Smooth muscle cell (in vitro differentiated cells): ENCODE data around the gene SLC22A2. TPM values are rescaled to one million over a fixed set of nuclear protein-coding genes. Genes with fewer than 3 reads are reported as not detected.

Source experiments
- DNase-seq: peaks from one replicate; lab custom pipeline; 2025; ENCODE audit not compliant: unreplicated experiment; lab: John Stamatoyannopoulos, UW
- H2AFZ ChIP-seq: fragments of 200-600 bp; sonication (generic); 2 replicates; pipeline ENCODE4 v1.6.0; 2016; ENCODE audit warnings: antibody characterized with exemption, low read depth, mild to moderate bottlenecking
- H3F3A ChIP-seq: fragments of 200-600 bp; sonication (generic); 2 replicates; pipeline ENCODE4 v1.6.0; 2017; ENCODE audit warnings: antibody characterized with exemption, low read depth
- H3K27ac ChIP-seq: fragments of 200-600 bp; sonication (generic); 2 replicates; pipeline ENCODE4 v1.5.1; 2016; ENCODE audit warnings: low read depth, mild to moderate bottlenecking
- H3K27me3 ChIP-seq: fragments of 200-600 bp; sonication (generic); 2 replicates; pipeline ENCODE4 v1.6.1; 2016; ENCODE audit warnings: low read depth, mild to moderate bottlenecking
- H3K36me3 ChIP-seq: fragments of 200-600 bp; sonication (generic); 2 replicates; pipeline ENCODE4 v1.5.1; 2016; ENCODE audit warnings: low read depth
- H3K4me1 ChIP-seq: fragments of 200-600 bp; sonication (generic); 2 replicates; pipeline ENCODE4 v1.5.1; 2016; ENCODE audit warnings: low read depth
- H3K4me2 ChIP-seq: fragments of 200-600 bp; sonication (generic); 2 replicates; pipeline ENCODE4 v1.6.0; 2016; ENCODE audit warnings: mild to moderate bottlenecking
- H3K4me3 ChIP-seq: fragments of 200-600 bp; sonication (generic); 2 replicates; pipeline ENCODE4 v1.5.1; 2016; ENCODE audit warnings: mild to moderate bottlenecking
- H3K79me2 ChIP-seq: fragments of 200-600 bp; sonication (generic); 2 replicates; pipeline ENCODE4 v1.6.0; 2016; ENCODE audit warnings: low read depth, mild to moderate bottlenecking
- H3K9ac ChIP-seq: fragments of 200-600 bp; sonication (generic); 2 replicates; pipeline ENCODE4 v1.6.0; 2016; ENCODE audit warnings: low read depth
- H3K9me3 ChIP-seq: fragments of 200-600 bp; sonication (generic); replicated peaks from 2 replicates; pipeline ENCODE4 v1.5.1; 2016; ENCODE audit warnings: low read depth
- H4K20me1 ChIP-seq: fragments of 200-600 bp; sonication (generic); 2 replicates; pipeline ENCODE4 v1.6.0; 2016; ENCODE audit warnings: low read depth
- CTCF ChIP-seq: fragments of 200-600 bp; sonication (generic); IDR thresholded peaks from 2 replicates; pipeline ENCODE4 v1.5.1; 2017; ENCODE audit warnings: borderline replicate concordance, mild to moderate bottlenecking, antibody characterized with exemption; ENCODE audit not compliant: insufficient read depth, poor library complexity, severe bottlenecking
- WGBS: methylation state at CpG from one replicate; pipeline ENCODE4 v1.1.7; 2016; ENCODE audit warnings: low lambda C conversion rate; 5-methylcytosine and 5-hydroxymethylcytosine counted together
- polyA plus RNA-seq: library from polyadenylated mRNA; unstranded; fragments of >200 nt; fragmentation: Nextera tagmentation; extraction: Ambion mirVana; gene quantifications from 2 replicates; pipeline ENCODE4 v1.2.1, GENCODE V29; 2016
- total RNA-seq: library from RNA; depleted of rRNA; stranded (reverse); fragments of >200 nt; gene quantifications from 2 replicates; pipeline ENCODE4 v1.2.3, GENCODE V29; 2014

SLC22A2 gene
- total and polyA plus RNA-seq, 2 experiments from 2014 or later, result 3.5 to 7.0 TPM

DNA sequence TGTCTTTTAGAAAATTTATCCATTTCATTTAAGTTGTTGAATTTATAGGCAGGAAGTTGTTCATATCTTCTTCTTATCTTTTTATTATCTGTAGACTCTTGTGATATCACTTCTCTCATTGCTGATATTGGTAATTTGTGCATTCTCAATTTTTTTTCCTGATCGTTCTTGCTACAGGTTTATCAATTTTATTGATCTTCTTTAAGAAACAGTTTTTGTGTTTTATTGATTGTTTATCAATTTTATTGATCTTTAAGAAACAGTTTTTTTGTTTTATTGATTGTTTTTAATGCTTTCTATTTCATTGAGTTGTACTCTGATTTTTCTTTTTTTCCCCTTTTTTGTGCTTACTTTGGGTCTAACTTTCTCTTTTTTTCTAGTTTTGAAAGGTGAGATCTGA is 23.8 kb upstream of the SLC22A2 start:
- Histone ChIP-seq H2AFZ (no peak overlapping the region), H4K20me1 (no peaks in the 10 kb centered on the region), H3K27me3 (no peaks in the 10 kb centered on the region), H3K36me3 (no peaks in the 10 kb centered on the region), H3K9ac (no peak overlapping the region), H3K9me3 (no peaks in the 10 kb centered on the region), H3K27ac (no peak overlapping the region), H3K4me2 (no peak overlapping the region), H3F3A (no peaks in the 10 kb centered on the region), H3K79me2 (no peaks in the 10 kb centered on the region), H3K4me3 (no peak overlapping the region), H3K4me1 (peaks cover 7% of the 10 kb centered on the region)
- WGBS, result 21% methylated on average over 1 of the region's 1 CpG
- no peak for DNase-seq
- no peak for TF ChIP-seq CTCF

DNA sequence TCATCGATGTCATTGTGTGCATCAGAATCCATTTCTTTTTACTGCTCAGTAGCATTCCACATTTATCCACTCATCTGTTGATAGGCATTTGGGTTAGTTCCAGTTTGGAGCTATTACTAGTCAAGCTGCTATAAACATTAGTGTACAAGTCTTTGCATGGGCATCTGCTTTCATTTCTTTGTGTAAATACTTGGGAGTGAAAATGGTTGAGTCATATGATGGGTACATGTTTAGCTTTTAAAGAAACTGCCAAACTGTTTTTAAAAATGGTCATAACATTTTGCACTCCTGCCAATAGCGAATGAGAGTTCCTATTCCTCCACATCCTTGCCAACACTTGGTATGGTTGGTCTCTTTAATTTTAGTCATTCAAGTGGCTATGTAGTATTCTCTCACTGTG is 21.2 kb upstream of the SLC22A2 start:
- DNase-seq, result no peak
- peak overlapping the region; percentile 46 for H3K27ac ChIP-seq
- H2AFZ ChIP-seq, result no peak overlapping the region

DNA sequence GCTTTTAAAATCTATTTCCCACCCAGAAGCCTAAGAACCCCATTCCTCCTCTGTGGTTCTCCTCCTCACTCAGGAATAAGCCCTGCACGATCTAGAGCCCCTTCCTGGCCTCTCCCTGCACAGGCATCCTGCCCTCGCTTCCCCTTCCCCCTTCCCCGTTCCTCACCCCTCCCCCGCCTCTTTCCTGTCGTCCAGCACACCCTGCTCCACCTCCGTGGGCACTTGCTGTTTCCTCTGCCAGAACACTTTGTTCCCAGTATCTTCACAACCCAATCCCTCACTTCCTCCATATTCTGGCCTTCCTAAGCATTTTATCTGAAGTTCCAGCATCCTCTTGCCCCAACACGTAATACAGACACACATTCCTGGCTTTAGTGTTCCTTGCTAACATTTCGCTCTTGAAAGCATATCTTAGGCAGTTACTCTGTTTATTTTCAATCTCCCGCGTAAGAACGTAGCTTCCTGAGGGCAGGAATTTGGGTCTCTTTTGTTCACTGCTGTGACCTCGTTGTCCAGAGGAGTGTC is 20.2 kb upstream of the SLC22A2 start:
- no peaks in the 10 kb centered on the region for H3K27me3 ChIP-seq
- DNase-seq, result no peak
- H3K4me2 ChIP-seq, result no peak overlapping the region
- no peaks in the 10 kb centered on the region for H3K4me1 ChIP-seq
- no peak overlapping the region for H3K9ac ChIP-seq
- 43% methylated on average over 8 of the region's 12 CpGs for WGBS
- H3K79me2 ChIP-seq, result no peaks in the 10 kb centered on the region
- no peak overlapping the region for H3K4me3 ChIP-seq
- H2AFZ ChIP-seq, result peak overlapping the region; percentile 6
- no peak for TF ChIP-seq CTCF
- H4K20me1 ChIP-seq, result no peaks in the 10 kb centered on the region
- H3K27ac ChIP-seq, result peak overlapping the region; percentile 46
- H3K9me3 ChIP-seq, result no peaks in the 10 kb centered on the region
- H3K36me3 ChIP-seq, result no peaks in the 10 kb centered on the region
- no peaks in the 10 kb centered on the region for H3F3A ChIP-seq

More for the DNA sequence above, 21.2 kb upstream of the SLC22A2 start:
- Histone ChIP-seq H3K4me3 (no peak overlapping the region), H3K79me2 (no peaks in the 10 kb centered on the region), H3F3A (no peaks in the 10 kb centered on the region), H3K27me3 (no peaks in the 10 kb centered on the region), H4K20me1 (no peaks in the 10 kb centered on the region), H3K4me2 (no peak overlapping the region), H3K9me3 (no peaks in the 10 kb centered on the region), H3K4me1 (peaks cover 2% of the 10 kb centered on the region), H3K9ac (no peak overlapping the region), H3K36me3 (no peaks in the 10 kb centered on the region)
- WGBS, result 52% methylated on average over 2 of the region's 2 CpGs
- no peak for TF ChIP-seq CTCF

DNA sequence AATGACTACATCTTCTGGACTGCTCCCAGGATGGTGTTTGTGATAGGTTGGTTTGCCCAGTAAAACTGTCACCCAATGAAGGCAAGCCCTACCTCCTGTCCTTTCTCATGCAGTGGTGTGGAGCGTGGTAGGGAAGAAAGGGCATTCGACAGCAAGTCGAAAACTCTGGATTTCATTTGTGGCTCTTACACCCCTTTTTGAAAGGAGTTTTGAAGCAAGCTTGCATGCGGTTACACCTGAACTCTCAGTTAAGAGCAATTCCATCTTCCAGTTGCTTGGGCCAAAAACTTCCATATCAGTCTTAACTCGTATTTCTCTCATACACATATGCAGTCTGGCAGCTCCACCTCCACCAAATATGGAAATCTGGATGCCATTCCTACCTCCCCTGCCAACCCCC is 19.7 kb upstream of the SLC22A2 start:
- no peaks in the 10 kb centered on the region for H3K9me3 ChIP-seq
- no peak for DNase-seq
- no peak for TF ChIP-seq CTCF

More for the DNA sequence above, 19.7 kb upstream of the SLC22A2 start:
- H4K20me1 ChIP-seq, result no peaks in the 10 kb centered on the region
- no peak overlapping the region for H3K4me2 ChIP-seq
- no peak overlapping the region for H3K27ac ChIP-seq
- H3K27me3 ChIP-seq, result no peaks in the 10 kb centered on the region
- H3F3A ChIP-seq, result no peaks in the 10 kb centered on the region
- H3K4me3 ChIP-seq, result no peak overlapping the region
- no peak overlapping the region for H3K9ac ChIP-seq
- H2AFZ ChIP-seq, result no peak overlapping the region
- H3K36me3 ChIP-seq, result no peaks in the 10 kb centered on the region
- 93% methylated on average over 5 of the region's 5 CpGs for WGBS
- no peaks in the 10 kb centered on the region for H3K4me1 ChIP-seq
- no peaks in the 10 kb centered on the region for H3K79me2 ChIP-seq
